PC-9 (cell line): ENCODE measurements around the gene MAFF. TPM values are rescaled to one million over a fixed set of nuclear protein-coding genes. Genes with fewer than 3 reads are reported as not detected.

Experiments
- BruUV-seq: library from RNA; stranded (reverse); fragments of 400-500 nt; replicated peaks from 2 replicates; lab custom pipeline; 2021; lab: Mats Ljungman, UMichigan
- CTCF ChIA-PET: fragments of 300-600 bp; sonication (Branson Sonifier 250); formaldehyde crosslinking; loops from one replicate; lab custom pipeline; 2022; ENCODE audit warnings: antibody characterized with exemption; lab: Charles Lee
- POLR2A ChIA-PET: fragments of 300-600 bp; sonication (Branson Sonifier 250); formaldehyde crosslinking; loops from one replicate; lab custom pipeline; 2022; ENCODE audit warnings: antibody characterized with exemption; ENCODE audit not compliant: unreplicated experiment; lab: Charles Lee
- DNase-seq, 2 experiments: peaks; one replicate each; pipeline versions ENCODE4 v3.0.0 to v3.0.0-alpha.2; 2015 to 2022; ENCODE audit warnings: mixed read lengths in 1 of 2
- H2AFZ ChIP-seq: fragments of 200-600 bp; sonication (generic); 2 replicates; pipeline ENCODE4 v1.8.1; 2017; ENCODE audit warnings: antibody characterized with exemption
- H3F3A ChIP-seq: fragments of 200-600 bp; sonication (generic); 2 replicates; pipeline ENCODE4 v1.8.1; 2017; ENCODE audit warnings: antibody characterized with exemption, mild to moderate bottlenecking, low read depth; ENCODE audit not compliant: insufficient read depth
- H3K27ac ChIP-seq: fragments of 200-600 bp; sonication (generic); 2 replicates; pipeline ENCODE4 v1.6.1; 2016; ENCODE audit warnings: mixed run types
- H3K27me3 ChIP-seq: fragments of 200-600 bp; sonication (generic); 2 replicates; pipeline ENCODE4 v1.6.1; 2016; ENCODE audit warnings: low read depth, mixed run types; ENCODE audit not compliant: insufficient read depth
- H3K36me3 ChIP-seq: fragments of 200-600 bp; sonication (generic); 2 replicates; pipeline ENCODE4 v1.6.1; 2016; ENCODE audit warnings: low read depth, mixed run types
- H3K4me1 ChIP-seq: fragments of 200-600 bp; sonication (generic); replicated peaks from 2 replicates; pipeline ENCODE4 v1.6.1; 2016; ENCODE audit warnings: mixed run types; ENCODE audit not compliant: insufficient read depth
- H3K4me2 ChIP-seq: fragments of 200-600 bp; sonication (generic); 2 replicates; pipeline ENCODE4 v1.6.1; 2017; ENCODE audit warnings: mixed run types
- H3K4me3 ChIP-seq: fragments of 200-600 bp; sonication (generic); 2 replicates; pipeline ENCODE4 v1.6.1; 2016; ENCODE audit warnings: mixed run types
- H3K79me2 ChIP-seq: fragments of 200-600 bp; sonication (generic); 2 replicates; pipeline ENCODE4 v1.6.1; 2017; ENCODE audit warnings: low read depth, mixed run types
- H3K9me2 ChIP-seq: fragments of 200-600 bp; sonication (generic); 2 replicates; pipeline ENCODE4 v1.8.1; 2017; ENCODE audit warnings: mild to moderate bottlenecking; ENCODE audit not compliant: insufficient read depth
- H3K9me3 ChIP-seq: fragments of 200-600 bp; sonication (generic); 2 replicates; pipeline ENCODE4 v1.8.1; 2016; ENCODE audit warnings: low read depth; ENCODE audit not compliant: insufficient read depth
- H4K20me1 ChIP-seq: fragments of 200-600 bp; sonication (generic); 2 replicates; pipeline ENCODE4 v1.8.1; 2017; ENCODE audit not compliant: insufficient read depth
- CTCF ChIP-seq: fragments of 200-600 bp; sonication (generic); conservative IDR thresholded peaks from 2 replicates; pipeline ENCODE4 v1.6.1; 2017; ENCODE audit warnings: mixed run types, antibody characterized with exemption, mild to moderate bottlenecking, moderate library complexity
- EZH2 ChIP-seq: fragments of 200-600 bp; sonication (generic); IDR thresholded peaks from 2 replicates; pipeline ENCODE4 v1.8.0; 2017; ENCODE audit warnings: antibody characterized with exemption, low read depth
- intact Hi-C: fragments of 100-400 bp; cut with micrococcal nuclease; formaldehyde crosslinking; loops from one replicate; pipeline ENCODE4 v1.10.0; 2022; ENCODE audit not compliant: unreplicated experiment
- total RNA-seq: library from RNA; stranded (reverse); gene quantifications from 2 replicates; pipeline ENCODE4 v1.2.3, GENCODE V29; 2021

Gene MAFF
- total RNA-seq, 1 experiment from 2014 or later: 27.9 TPM

- ChIA-PET CTCF (no interaction called here), POLR2A (no interaction called here)
- H3K4me2 ChIP-seq: no peak overlapping the region
- peaks cover 21% of the 10 kb centered on the region for H3K79me2 ChIP-seq
- BruUV-seq: no TSS peak
- no peak overlapping the region for H2AFZ ChIP-seq
- intact Hi-C loops: no loop called here
- no peak overlapping the region for H3K4me3 ChIP-seq
- peak overlapping the region; percentile 11; the same call in 1 of the 2 replicates for H3K27ac ChIP-seq
- peaks cover 38% of the 10 kb centered on the region for H3F3A ChIP-seq
- H3K9me2 ChIP-seq: no peaks in the 10 kb centered on the region
- no peaks in the 10 kb centered on the region for H3K9me3 ChIP-seq
- TF ChIP-seq CTCF (no peak), EZH2 (no peak)
- H3K4me1 ChIP-seq: peaks cover 35% of the 10 kb centered on the region
- peaks cover 12% of the 10 kb centered on the region; the same call in 1 of the 2 replicates for H4K20me1 ChIP-seq
- peaks cover 16% of the 10 kb centered on the region for H3K36me3 ChIP-seq
- H3K27me3 ChIP-seq: no peaks in the 10 kb centered on the region
- DNase-seq: peak in 1 of 2 experiments; percentile 38
These were observed 42.3 kb downstream of the MAFF start for GRCh38 chr22:38244106-38244505.

- H3K9me2 ChIP-seq: no peaks in the 10 kb centered on the region
- no TSS peak for BruUV-seq
- DNase-seq: no peak
- H3K27ac ChIP-seq: no peak overlapping the region
- H3K4me2 ChIP-seq: no peak overlapping the region
- peaks cover 31% of the 10 kb centered on the region; the same call in 1 of the 2 replicates for H3K36me3 ChIP-seq
- H4K20me1 ChIP-seq: peaks cover 31% of the 10 kb centered on the region
- H3K4me1 ChIP-seq: peaks cover 15% of the 10 kb centered on the region
- no peak overlapping the region for H3K4me3 ChIP-seq
- H3K9me3 ChIP-seq: no peaks in the 10 kb centered on the region
- ChIA-PET POLR2A (interaction anchor here (0.6 kb wide), 2 partner anchors 25 to 43 kb away, joined by 4 to 6 read pairs; no protein-coding TSS in a partner anchor), CTCF (no interaction called here)
- H3F3A ChIP-seq: peaks cover 25% of the 10 kb centered on the region
- TF ChIP-seq CTCF (no peak), EZH2 (no peak)
- H3K79me2 ChIP-seq: peaks cover 34% of the 10 kb centered on the region
- H3K27me3 ChIP-seq: no peaks in the 10 kb centered on the region
- intact Hi-C loops: no loop called here
- H2AFZ ChIP-seq: no peak overlapping the region
These were observed 44.4 kb downstream of the MAFF start for GRCh38 chr22:38246046-38246658.

- no peak overlapping the region for H3K4me3 ChIP-seq
- H3K9me3 ChIP-seq: no peaks in the 10 kb centered on the region
- intact Hi-C loops: no loop called here
- peaks cover 33% of the 10 kb centered on the region; the same call in 1 of the 2 replicates for H3K36me3 ChIP-seq
- H4K20me1 ChIP-seq: peaks cover 31% of the 10 kb centered on the region
- CTCF ChIA-PET: no interaction called here
- H3K27me3 ChIP-seq: no peaks in the 10 kb centered on the region
- POLR2A ChIA-PET: interaction anchor here (0.6 kb wide), 1 partner anchor 25 kb away, joined by 4 read pairs; no protein-coding TSS in a partner anchor
- H3F3A ChIP-seq: peaks cover 19% of the 10 kb centered on the region
- H3K9me2 ChIP-seq: no peaks in the 10 kb centered on the region
- peaks cover 9% of the 10 kb centered on the region; the same call in 1 of the 2 replicates for H3K4me1 ChIP-seq
- H3K27ac ChIP-seq: no peak overlapping the region
- TF ChIP-seq EZH2: no peak
- TF ChIP-seq CTCF: no peak
- H3K79me2 ChIP-seq: peaks cover 39% of the 10 kb centered on the region
- BruUV-seq: no TSS peak
- DNase-seq: no peak
- H3K4me2 ChIP-seq: no peak overlapping the region
- no peak overlapping the region for H2AFZ ChIP-seq
These were observed 44.9 kb downstream of the MAFF start for GRCh38 chr22:38246692-38247091.
